NOMO-1 (cell line): ENCODE results near the gene USP44.
"Not testable (repeated sequence)": the region's sequence is repeated elsewhere in the genome, so short reads cannot be mapped to it uniquely, and the experiment has no call there.

Experiments used
- DNase-seq, 2 experiments: peaks; one replicate each; lab custom pipeline; 2025; ENCODE audit not compliant: unreplicated experiment in 2 of 2; lab: John Stamatoyannopoulos, UW

Gene USP44

DNA sequence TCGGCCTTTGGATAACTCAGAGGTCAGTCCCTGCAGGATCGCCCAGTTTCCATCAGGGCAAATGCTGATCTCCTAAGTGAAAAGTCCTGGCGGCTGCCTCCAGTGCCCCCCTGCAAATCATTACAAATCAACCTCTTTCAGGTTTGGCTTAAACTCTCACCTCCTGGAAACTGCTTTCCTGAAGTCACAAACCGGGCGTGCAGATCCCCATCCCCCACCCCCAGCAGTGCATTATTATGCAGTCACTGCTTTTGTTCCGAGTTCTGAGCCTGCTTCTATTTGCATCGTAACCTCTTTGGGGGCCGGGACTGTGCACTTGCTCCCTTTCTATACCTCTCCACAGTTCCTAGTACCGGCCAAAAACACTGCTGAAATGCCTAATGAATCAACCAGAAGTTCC, at the start of gene USP44:
USP44 (minus strand) TSS at position 172 of the 400 bp plus-strand sequence. CDS start 17,220 bp downstream, outside the sequence.
- DNase-seq = no peak

DNA sequence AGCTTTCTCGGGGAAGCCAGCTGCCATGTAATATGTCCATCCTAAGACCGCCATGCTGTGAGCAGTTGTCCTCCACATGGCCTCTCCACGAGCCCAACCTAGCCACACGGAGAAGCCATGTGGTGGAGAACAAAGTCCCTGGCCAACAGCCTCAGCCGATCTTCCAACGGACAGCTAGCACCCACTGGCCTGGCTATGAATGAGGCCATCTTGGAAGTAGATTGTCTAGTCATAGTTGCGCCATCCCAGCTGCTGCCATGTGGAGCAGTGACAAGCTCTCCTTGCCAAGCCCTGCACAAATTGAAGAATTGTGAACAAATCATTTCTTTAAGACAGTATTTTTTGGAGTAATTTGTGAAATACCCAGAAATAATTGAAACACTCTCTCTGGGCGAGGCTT, 49.3 kb upstream of the USP44 start:
- DNase-seq = no peak

DNA sequence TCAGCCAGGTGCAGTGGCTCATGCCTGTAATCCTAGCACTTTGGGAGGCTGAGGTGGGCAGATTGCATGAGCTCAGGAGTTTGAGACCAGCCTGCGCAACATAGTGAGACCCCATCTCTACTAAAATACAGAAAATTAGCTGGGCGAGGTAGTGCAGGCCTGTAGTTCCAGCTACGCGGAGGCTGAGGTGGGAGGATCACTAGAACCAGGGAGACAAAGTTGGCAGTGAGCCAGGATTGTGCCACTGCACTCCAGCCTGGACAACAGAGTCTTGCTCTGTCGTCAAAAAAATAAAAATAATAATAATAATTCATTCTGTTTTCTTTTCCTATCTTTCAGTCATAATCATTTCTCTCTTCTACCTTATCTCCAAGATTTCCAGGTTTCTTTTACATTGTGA, 48.6 kb upstream of the USP44 start:
- no peak for DNase-seq

DNA sequence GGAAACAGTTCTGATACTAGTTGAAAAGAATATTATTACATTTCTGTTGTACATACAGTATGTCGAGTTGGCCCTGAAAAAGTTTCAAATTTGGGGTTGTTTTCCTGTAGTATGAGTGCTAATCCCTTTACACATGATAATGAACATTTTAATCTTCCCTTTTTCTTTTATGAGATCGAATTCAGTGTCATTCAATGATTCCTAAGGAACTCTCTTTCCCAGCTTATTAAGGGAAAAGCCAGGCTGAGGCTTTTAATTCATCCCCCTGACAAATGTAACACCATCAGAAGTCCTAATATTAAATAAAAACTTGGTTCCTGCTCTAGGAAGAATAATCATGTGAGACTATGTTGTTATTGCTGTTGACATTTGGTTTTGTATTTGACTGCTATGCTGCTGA, 42.9 kb upstream of the USP44 start:
- no peak for DNase-seq

DNA sequence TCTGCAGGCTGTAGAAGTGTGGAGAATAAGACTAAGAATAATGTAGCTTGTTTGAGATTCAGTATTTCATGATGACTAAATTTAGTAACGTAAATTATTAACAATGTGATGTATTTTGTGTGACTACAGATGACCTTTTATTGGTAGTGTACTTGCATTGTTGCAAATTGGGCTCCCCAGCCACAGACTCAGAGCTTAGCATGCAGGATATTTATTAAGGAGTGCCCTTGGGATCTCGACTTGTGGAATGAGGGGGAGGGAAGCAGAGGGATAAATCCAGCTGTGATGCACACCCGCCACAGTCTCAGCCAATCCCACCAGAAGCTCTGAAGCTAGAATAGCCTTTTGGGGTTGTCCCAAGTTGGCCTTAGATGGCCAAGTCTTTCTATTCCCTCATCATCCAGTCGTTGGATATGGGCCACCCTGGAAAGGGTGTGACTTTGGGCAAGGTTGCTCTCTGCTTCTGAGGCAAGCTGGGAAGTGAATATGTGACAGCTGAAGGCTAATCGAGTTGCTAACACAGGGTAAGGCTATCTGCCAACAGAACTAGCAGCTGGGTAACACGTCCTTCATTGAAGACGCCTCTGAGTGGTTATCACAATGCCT, 42.1 kb upstream of the USP44 start:
- DNase-seq = no peak

DNA sequence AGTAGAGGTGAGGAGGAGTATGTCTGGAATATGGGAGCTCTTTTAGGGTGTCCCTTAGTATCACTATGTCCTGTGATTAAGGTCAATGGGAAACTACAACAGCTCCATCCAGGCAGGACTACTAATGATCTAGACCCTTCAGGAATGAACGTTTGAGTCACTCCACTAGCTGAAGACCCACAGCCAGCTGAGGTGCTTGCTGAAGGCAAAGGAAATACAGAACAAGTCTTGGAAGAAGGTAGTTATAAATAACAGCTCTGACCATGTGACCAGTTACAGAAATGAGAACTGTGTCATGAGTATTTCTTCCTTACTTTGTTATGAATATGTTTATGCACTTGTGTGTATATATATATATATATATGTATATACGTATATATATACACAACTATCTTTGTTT, 40.5 kb upstream of the USP44 start:
- DNase-seq = no peak

DNA sequence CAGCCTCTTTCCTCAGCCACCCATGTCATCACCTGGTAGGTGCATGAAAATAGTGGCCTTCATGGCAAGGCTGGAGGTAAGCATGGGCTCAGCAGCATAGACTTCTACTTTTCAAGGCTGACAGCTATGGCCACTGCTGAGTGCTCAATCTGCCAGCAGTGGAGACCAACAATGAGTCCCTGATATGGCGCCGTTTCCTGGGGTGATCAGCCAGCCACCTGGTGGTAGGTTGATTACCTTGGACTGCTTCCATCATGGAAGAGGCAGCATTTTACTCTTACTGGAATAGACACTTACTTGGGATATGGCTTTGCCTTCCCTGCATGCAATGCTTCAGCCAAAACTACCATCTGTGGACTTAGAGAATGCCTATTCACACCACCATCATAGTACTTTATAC, 39.5 kb upstream of the USP44 start:
- DNase-seq = no peak

DNA sequence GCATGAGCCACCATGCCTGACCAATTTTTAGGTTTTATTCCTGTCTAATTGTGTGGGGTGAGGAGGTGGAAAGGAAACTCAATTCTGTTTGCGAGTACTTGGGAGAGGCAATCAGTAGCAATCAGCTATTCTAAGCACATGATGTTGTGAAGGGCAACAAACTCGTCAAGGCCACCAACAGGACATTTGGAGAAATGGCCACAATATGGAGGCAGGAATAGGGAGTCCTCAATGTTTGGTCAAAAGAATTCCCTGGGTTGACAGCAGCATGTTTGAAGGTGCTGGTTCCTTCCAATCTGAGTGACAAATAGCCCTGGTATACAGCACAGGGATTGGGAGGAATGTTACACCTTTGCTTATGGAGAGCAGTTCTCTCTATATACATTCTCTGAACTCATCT, 32.7 kb upstream of the USP44 start:
- DNase-seq = no peak

DNA sequence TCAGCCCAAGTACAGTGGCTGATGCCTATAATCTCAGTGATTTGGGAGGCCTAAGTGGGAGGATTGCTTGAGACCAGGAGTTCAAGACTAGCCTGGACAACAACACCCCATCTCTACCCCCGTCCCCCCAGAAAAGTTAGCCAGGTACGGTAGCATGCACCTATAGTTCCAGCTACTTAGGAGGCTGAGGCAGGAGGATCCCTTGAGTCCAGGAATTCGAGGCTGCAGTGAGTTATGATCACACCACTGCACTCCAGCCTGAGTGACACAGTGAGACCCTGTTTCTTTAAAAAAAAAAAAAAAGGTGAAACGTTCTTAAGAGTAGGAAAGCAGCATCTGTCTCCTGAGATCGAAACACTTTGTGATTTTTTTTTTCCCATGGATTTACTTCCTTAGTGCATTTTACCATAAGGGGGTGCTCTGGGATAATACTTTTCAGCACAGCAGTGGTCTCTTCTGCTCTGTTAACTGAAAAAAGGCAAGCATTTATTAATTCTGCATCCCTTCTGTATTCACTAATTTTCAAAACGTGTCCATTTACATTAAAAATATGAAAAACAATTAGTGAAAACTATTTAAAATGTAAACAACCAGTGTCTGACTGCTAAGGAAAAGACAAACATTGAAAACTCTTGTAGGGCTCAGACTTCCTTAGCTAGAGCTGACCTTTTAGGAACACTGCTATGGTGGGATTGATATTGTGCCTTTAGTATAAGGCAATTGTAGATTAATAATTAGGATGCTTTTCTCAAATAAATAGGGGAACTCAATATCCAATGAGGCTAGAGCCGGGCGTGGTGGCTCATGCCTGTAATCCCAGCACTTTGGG, 31.2 kb upstream of the USP44 start:
- no peak for DNase-seq

DNA sequence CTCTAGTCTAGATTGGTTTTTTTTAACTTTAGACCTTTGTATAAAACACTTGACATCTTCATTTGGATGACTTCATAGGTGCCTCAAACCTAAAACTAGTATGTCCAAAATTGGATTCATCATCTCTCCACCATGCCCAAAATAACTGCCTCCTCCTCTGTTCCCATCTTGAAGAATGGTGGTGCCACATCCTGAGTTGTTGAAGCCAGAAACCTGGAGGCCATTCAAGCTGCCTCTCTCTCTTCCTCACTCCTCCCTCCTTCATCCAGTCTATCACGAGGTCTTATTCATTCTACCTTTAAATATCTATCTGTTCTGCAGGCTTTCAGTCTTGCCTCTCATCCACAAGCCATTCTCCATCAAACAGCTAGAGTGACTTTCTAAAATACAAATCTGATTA, 26.5 kb upstream of the USP44 start:
- DNase-seq = no peak

DNA sequence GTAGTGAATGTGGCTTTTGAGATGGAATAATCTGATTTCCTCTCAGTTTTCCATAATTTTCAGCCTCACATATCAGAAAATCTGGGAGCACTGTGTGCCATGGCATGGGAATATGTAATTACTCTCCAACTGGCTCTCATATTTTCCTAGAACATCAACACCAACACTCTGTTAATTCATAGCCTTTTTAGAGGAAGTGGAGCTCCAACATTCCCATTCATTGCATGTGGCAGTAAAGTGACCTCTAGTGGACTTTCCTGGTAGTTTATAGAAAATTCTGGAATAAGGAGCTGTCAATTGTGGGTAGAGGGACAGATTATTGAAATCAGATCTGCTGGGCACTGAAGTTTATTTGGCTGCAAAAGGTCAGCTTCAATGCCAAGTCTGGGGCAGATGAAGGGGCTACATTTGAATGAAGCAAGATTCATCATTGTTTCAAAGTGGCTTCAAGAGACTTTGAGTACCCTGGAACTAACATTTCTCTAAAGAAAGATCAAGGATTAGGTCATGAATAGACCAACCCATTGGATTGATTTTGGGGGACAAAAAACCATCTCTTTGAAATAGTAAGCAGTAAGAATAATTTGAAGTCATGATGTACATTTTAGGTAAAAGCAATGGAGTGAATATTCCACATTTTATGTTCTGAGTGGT, 23.6 kb upstream of the USP44 start:
- DNase-seq = no peak

DNA sequence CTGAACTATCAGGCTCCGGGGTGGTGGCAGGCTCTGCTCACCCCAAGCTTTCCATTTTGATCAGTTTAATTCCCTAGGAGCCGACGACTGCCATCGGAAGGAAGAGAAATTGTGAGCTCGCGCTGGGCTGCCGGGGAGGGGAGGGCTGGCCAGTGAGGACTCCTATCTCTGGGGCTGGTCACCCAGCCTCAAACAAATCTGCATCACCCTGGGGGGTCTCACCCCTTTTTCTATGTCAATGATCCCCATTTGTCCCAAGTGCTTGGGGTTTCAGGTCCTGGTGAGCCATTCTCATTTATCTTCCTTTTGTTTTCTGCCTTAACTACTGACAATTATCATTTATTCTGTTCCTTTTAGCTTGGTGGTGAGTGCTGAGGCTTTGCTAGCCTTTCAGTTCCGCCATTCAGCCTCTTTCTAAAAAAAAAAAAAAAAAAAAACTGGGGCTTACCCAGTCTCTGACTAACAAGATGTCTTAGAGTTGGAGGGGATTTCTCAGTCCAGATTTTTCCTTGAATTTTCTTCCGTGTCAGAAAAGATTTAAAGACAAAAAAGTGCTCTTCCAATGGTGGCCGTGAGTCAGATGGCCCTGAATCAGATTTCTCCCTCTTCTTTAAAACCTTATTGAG, 22.8 kb upstream of the USP44 start:
- peak in 1 of 2 experiments; percentile 18 for DNase-seq

DNA sequence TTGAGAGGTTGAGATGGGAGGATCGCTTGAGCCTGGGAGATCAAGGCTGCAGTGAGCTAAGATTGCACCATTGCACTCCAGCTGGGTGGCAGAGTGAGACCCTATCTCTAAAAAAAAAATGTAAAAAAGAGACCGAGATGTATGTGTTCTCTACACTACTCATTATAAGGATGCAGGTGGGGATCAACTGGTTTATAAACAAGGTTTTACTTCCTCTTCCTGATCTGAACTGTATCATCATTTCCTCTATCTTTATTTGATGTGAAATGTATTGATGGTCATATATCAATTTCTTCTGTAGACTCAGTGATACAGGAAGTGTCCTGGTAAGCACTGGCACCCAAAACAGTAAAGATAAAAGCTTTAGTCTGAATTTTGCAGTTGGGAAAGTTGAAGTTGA, 20.1 kb upstream of the USP44 start:
- peak in 1 of 2 experiments; percentile 12 for DNase-seq

DNA sequence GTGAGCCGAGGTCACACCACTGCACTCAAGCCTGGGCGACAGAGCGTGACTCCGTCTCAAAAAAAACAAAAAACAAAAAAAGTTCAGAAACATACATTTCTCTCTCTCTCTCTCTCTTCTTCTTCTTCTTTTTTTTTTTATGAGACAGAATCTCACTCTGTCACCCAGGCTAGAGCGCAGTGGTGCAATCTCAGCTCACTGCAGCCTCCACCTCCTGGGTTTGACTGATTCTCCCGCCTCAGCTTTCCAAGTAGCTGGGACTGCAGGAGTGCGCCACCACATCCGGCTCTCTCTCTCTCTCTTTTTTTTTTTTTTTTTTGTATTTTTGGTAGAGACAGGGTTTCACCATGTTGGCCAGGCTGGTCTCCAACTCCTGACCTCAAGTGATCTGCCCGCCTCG, 16.8 kb upstream of the USP44 start:
- not testable (repeated sequence) for DNase-seq

DNA sequence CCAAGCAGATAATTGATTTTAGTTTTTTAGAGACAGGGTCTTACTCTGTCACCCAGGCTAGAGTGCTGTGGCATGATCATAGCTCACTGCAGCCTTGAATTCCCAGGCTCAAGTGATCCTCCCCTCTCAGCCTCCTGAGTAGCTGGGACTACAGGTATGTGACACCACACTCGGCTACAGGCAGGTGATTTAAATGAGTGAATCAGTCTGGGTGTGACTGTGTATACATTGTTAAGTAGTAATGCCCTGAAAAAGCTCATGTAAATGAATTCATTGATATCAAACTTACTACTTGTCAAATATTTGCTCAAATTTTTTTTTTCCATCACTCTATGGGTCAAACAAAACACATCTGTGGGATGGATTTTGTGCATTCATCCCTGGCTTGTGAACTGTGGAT, 6.3 kb upstream of the USP44 start:
- DNase-seq = no peak

DNA sequence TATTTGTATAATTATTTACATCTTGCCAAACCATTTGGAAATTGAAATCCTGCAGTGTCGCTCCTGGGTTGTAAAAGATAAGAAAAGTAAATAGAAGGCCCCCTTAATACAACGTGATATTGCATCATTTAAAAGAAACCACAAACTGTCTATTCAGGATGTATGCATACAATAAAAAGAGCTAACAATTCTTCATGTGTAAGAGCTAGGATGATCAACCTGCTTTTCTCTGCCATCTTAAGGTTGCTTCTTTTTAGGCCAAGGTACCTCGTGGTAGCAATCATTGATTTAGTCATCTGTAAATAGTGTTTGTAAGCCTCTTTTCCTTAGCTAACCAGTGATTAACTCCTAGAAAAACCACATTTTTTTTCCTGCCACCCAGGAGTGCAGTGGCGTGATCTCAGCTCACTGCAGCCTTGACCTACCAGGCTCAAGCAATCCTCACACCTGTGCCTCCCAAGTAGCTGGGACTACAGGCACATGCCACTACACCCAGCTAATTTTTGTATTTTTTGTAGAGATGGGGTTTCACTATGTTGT, 3.3 kb upstream of the USP44 start:
- DNase-seq = peak in 1 of 2 experiments; percentile 64

DNA sequence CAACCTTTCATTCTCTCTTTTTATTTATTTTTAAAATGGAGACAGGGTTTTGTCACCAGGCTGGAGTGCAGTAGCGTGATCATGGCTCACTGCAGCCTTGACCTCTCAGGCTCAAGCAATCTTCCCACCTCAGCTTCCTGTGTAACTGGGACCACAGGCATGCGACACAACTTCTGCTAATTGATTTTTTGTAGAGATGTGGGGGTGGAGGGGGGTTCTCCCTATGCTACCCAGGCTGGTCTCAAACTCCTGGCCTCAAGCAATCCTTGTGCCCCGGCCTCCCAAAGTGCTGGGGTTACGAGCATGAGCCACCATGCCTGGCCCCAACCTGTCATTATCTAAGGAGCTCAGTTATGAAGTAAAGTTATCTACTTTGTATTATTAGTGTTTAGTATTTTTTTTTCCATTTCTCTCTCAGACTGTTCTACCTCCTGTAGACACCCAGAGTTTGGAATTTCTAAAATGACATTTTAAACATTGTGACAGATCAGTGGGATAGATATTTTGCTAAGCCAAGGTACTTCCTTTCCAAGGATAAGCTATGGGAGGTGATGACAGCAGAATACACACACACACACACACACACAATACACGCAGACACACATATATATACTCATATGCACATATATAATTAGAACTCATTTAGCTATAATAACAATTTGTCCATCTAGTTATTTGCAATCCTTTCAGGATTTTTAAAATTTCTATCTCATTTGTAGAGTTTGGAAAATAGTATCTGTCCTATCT, 2.1 kb upstream of the USP44 start:
- peak; percentile 54 to 71 for DNase-seq

DNA sequence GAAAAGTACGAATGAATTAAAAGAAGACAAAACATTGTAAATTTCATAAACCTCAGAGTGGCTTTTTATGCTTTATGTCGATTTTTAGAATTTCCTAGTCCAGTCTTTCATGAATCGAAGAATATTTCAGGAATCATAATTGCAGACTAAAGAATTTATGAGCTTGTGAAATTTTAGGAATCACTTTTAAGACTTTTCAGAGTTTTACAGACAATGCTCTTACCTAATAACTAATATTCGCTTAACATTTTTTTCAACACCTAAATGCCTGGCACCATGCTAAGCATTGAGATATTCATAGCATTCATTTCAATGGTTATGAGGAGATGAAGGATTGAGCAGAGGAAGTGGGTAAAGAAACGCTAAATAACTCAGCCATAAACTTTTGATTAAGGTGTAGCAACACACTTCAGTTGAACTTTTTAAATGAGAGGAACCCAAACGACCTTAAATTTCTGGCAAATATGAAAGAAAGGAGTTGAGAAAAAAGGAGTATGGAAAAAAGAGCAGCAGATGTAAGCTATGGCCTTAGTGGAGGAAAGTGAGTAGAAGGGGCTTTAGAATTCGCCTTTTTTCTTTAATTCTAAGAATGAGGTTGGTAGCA, 739 bp upstream of the USP44 start:
- DNase-seq = peak; percentile 36 to 44

DNA sequence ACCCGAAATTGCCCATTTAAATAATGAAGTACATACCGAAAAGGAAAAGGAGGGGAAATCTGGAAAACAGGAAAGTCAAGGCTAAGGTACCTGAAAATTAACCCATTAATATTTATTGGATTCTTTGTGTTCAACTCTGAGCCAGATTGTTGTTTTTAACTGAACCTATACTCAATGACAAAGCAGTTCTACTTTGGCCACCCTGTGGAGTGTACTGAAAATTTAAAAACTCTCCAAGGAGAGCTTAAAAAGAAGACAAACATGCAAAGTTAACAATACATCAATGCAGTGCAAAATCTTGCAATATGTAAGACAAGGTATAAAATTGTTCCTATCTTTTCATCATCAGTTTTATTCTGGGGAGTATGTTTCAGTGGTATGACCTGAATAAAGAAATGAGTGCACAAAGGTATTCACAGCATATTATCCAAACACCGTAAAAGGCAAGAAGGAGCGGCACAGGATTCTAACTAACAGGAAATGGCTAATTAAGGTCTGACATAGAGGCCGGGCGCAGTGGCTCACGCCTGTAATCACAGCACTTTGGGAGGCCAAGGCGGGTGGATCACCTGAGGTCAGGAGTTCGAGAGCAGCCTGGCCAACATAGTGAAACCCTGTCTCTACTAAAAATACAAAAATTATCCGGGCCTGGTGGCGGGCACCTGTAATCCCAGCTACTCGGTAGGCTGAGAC, 1.7 kb downstream of the USP44 start:
- DNase-seq = no peak
